ENCODE data around the gene PTPRE. TPM values are rescaled to one million over a fixed set of nuclear protein-coding genes. Genes with fewer than 3 reads are reported as not detected.

PTPRE gene
- total and polyA plus RNA-seq, 2 donors from 2014 or later = 1.1 to 25.7 TPM

GRCh38 chr10:128013626-128014025 lies 106.7 kb downstream of the PTPRE start:
- Histone ChIP-seq H3K9me3 (ENCODE audit: control insufficient read depth in 2 of 3, insufficient read depth in 1 of 3, low read length in 3 of 3) (no peaks in the 10 kb centered on the region), H3K4me3 (ENCODE audit: low read length in 3 of 3) (no peak overlapping the region), H3K36me3 (ENCODE audit: control insufficient read depth in 2 of 3, insufficient read depth in 3 of 3, low read length in 3 of 3) (no peaks in the 10 kb centered on the region), H3K27me3 (ENCODE audit: control insufficient read depth, insufficient read depth, low read length) (no peaks in the 10 kb centered on the region), H3K4me1 (ENCODE audit: control insufficient read depth in 2 of 3, insufficient read depth in 2 of 3, low read depth in 1 of 3, low read length in 3 of 3) (peaks cover 0 to 2% (median 0%) of the 10 kb centered on the region in 3 donors), H3K9ac (ENCODE audit: low read length in 3 of 3) (no peak overlapping the region), H3K27ac (ENCODE audit: low read depth in 2 of 2, low read length in 2 of 2) (no peak overlapping the region)
- FAIRE-seq (no peak), DNase-seq (no peak)
- intact Hi-C loops (cut with DNase I) = no loop called here
- no peak for TF ChIP-seq CTCF (IDR thresholded peaks at IDR 0.05; ENCODE audit: borderline replicate concordance, extremely low read depth, insufficient read depth)

- TF ChIP-seq CTCF (IDR thresholded peaks at IDR 0.05; ENCODE audit: borderline replicate concordance, extremely low read depth, insufficient read depth) = no peak
- intact Hi-C loops (cut with DNase I) = no loop called here
- no peak overlapping the region for H3K4me3 ChIP-seq (ENCODE audit: low read length in 3 of 3)
- H3K36me3 ChIP-seq (ENCODE audit: control insufficient read depth in 2 of 3, insufficient read depth in 3 of 3, low read length in 3 of 3) = no peaks in the 10 kb centered on the region
- H3K27me3 ChIP-seq (ENCODE audit: control insufficient read depth, insufficient read depth, low read length) = no peaks in the 10 kb centered on the region
- no peak overlapping the region for H3K27ac ChIP-seq (ENCODE audit: low read depth in 2 of 2, low read length in 2 of 2)
- DNase-seq (no peak), FAIRE-seq (no peak)
- H3K4me1 ChIP-seq (ENCODE audit: control insufficient read depth in 2 of 3, insufficient read depth in 2 of 3, low read depth in 1 of 3, low read length in 3 of 3) = peaks cover 0 to 2% (median 0%) of the 10 kb centered on the region in 3 donors
- no peak overlapping the region for H3K9ac ChIP-seq (ENCODE audit: low read length in 3 of 3)
- no peaks in the 10 kb centered on the region for H3K9me3 ChIP-seq (ENCODE audit: control insufficient read depth in 2 of 3, insufficient read depth in 1 of 3, low read length in 3 of 3)
Measured at GRCh38 chr10:128014236-128014635, 107.3 kb downstream of the PTPRE start.

- Histone ChIP-seq H3K36me3 (ENCODE audit: control insufficient read depth in 2 of 3, insufficient read depth in 3 of 3, low read length in 3 of 3) (no peaks in the 10 kb centered on the region), H3K9me3 (ENCODE audit: control insufficient read depth in 2 of 3, insufficient read depth in 1 of 3, low read length in 3 of 3) (no peaks in the 10 kb centered on the region), H3K27me3 (ENCODE audit: control insufficient read depth, insufficient read depth, low read length) (no peaks in the 10 kb centered on the region), H3K9ac (ENCODE audit: low read length in 3 of 3) (no peak overlapping the region), H3K4me3 (ENCODE audit: low read length in 3 of 3) (no peak overlapping the region), H3K4me1 (ENCODE audit: control insufficient read depth in 2 of 3, insufficient read depth in 2 of 3, low read depth in 1 of 3, low read length in 3 of 3) (no peaks in the 10 kb centered on the region), H3K27ac (ENCODE audit: low read depth in 2 of 2, low read length in 2 of 2) (no peak overlapping the region)
- no peak for TF ChIP-seq CTCF (IDR thresholded peaks at IDR 0.05; ENCODE audit: borderline replicate concordance, extremely low read depth, insufficient read depth)
- DNase-seq (no peak), FAIRE-seq (no peak)
- intact Hi-C loops (cut with DNase I) = no loop called here
Measured at GRCh38 chr10:128016423-128017060, 109.6 kb downstream of the PTPRE start.

- Histone ChIP-seq H3K4me1 (ENCODE audit: control insufficient read depth in 2 of 3, insufficient read depth in 2 of 3, low read depth in 1 of 3, low read length in 3 of 3) (no peaks in the 10 kb centered on the region), H3K4me3 (ENCODE audit: low read length in 3 of 3) (no peak overlapping the region), H3K27me3 (ENCODE audit: control insufficient read depth, insufficient read depth, low read length) (no peaks in the 10 kb centered on the region), H3K9ac (ENCODE audit: low read length in 3 of 3) (no peak overlapping the region), H3K9me3 (ENCODE audit: control insufficient read depth in 2 of 3, insufficient read depth in 1 of 3, low read length in 3 of 3) (no peaks in the 10 kb centered on the region), H3K27ac (ENCODE audit: low read depth in 2 of 2, low read length in 2 of 2) (no peak overlapping the region), H3K36me3 (ENCODE audit: control insufficient read depth in 2 of 3, insufficient read depth in 3 of 3, low read length in 3 of 3) (no peaks in the 10 kb centered on the region)
- no peak for FAIRE-seq
- intact Hi-C loops (cut with DNase I) = no loop called here
- DNase-seq = no peak
- no peak for TF ChIP-seq CTCF (IDR thresholded peaks at IDR 0.05; ENCODE audit: borderline replicate concordance, extremely low read depth, insufficient read depth)
Measured at GRCh38 chr10:128017822-128018221, 110.9 kb downstream of the PTPRE start.
